Measurements from ENCODE around the gene MYO15A.

The MYO15A gene

GRCh38 chr17:18138065-18138749 lies 29.7 kb downstream of the MYO15A start:
- no peak for DNase-seq

- no peak for DNase-seq
Observed at GRCh38 chr17:18139092-18139491, 30.5 kb downstream of the MYO15A start.

GRCh38 chr17:18139498-18139897 lies 30.9 kb downstream of the MYO15A start:
- no peak for DNase-seq

- peak; percentile 27 for DNase-seq
Observed at GRCh38 chr17:18139949-18140348, 31.4 kb downstream of the MYO15A start.

GRCh38 chr17:18140648-18141047 lies 32.1 kb downstream of the MYO15A start:
- DNase-seq = no peak

GRCh38 chr17:18141210-18141803 lies 32.8 kb downstream of the MYO15A start:
- peak; percentile 73 for DNase-seq

GRCh38 chr17:18142417-18142816 lies 33.9 kb downstream of the MYO15A start:
- no peak for DNase-seq

GRCh38 chr17:18143044-18143936 lies 34.7 kb downstream of the MYO15A start:
- peak; percentile 48 for DNase-seq

- no peak for DNase-seq
Observed at GRCh38 chr17:18144261-18144660, 35.7 kb downstream of the MYO15A start.

GRCh38 chr17:18144855-18145254 lies 36.3 kb downstream of the MYO15A start:
- no peak for DNase-seq

GRCh38 chr17:18145811-18146210 lies 37.3 kb downstream of the MYO15A start:
- DNase-seq = no peak

- DNase-seq = no peak
Observed at GRCh38 chr17:18146259-18146658, 37.7 kb downstream of the MYO15A start.

GRCh38 chr17:18146980-18147379 lies 38.4 kb downstream of the MYO15A start:
- DNase-seq = no peak

- no peak for DNase-seq
Observed at GRCh38 chr17:18148586-18148985, 40.0 kb downstream of the MYO15A start.

GRCh38 chr17:18151290-18151689 lies 42.7 kb downstream of the MYO15A start:
- no peak for DNase-seq

- DNase-seq = no peak
Observed at GRCh38 chr17:18155179-18155578, 46.6 kb downstream of the MYO15A start.

GRCh38 chr17:18156171-18156975 lies 47.8 kb downstream of the MYO15A start:
- no peak for DNase-seq

GRCh38 chr17:18156976-18157280 lies 48.4 kb downstream of the MYO15A start:
- DNase-seq = no peak

GRCh38 chr17:18157354-18157985 lies 48.9 kb downstream of the MYO15A start:
- DNase-seq = peak; percentile 2

GRCh38 chr17:18158022-18158600 lies 49.6 kb downstream of the MYO15A start:
- DNase-seq = peak; percentile 69

GRCh38 chr17:18159551-18160120 lies 51.1 kb downstream of the MYO15A start:
- no peak for DNase-seq

Data from OCI-M1 (cell line).